Limb (tissue), 2 donors: ENCODE results near the gene TNRC6B.
"Not testable (repeated sequence)": the region's sequence is repeated elsewhere in the genome, so short reads cannot be mapped to it uniquely, and the experiment has no call there.

Experiments used
- DNase-seq, 2 donors: peaks; one replicate each; pipeline ENCODE4 v3.0.0-alpha.2; 2016; ENCODE audit errors: extremely low spot score in 2 of 2

Gene TNRC6B

GRCh38 chr22:40210818-40211217 is 33.1 kb downstream of the TNRC6B start:
- no peak for DNase-seq

- DNase-seq = no peak
Measured at GRCh38 chr22:40211476-40212054, 33.8 kb downstream of the TNRC6B start.

GRCh38 chr22:40212121-40212520 is 34.4 kb downstream of the TNRC6B start:
- no peak for DNase-seq

GRCh38 chr22:40213478-40213877 is 35.8 kb downstream of the TNRC6B start:
- no peak for DNase-seq

GRCh38 chr22:40215266-40215665 is 37.5 kb downstream of the TNRC6B start:
- DNase-seq = no peak

- DNase-seq = no peak
Measured at GRCh38 chr22:40216041-40216756, 38.5 kb downstream of the TNRC6B start.

- DNase-seq = no peak
Measured at GRCh38 chr22:40218152-40218551, 40.4 kb downstream of the TNRC6B start.

- no peak for DNase-seq
Measured at GRCh38 chr22:40218723-40219294, 41.1 kb downstream of the TNRC6B start.

GRCh38 chr22:40220316-40221054 is 42.8 kb downstream of the TNRC6B start:
- DNase-seq = no peak

GRCh38 chr22:40221055-40221414 is 43.3 kb downstream of the TNRC6B start:
- no peak for DNase-seq

GRCh38 chr22:40222979-40223378 is 45.3 kb downstream of the TNRC6B start:
- not testable (repeated sequence) for DNase-seq

GRCh38 chr22:40224702-40225101 is 47.0 kb downstream of the TNRC6B start:
- DNase-seq = no peak

GRCh38 chr22:40226620-40227019 is 48.9 kb downstream of the TNRC6B start:
- no peak for DNase-seq

GRCh38 chr22:40231618-40232313 is 54.0 kb downstream of the TNRC6B start:
- no peak for DNase-seq

- no peak for DNase-seq
Measured at GRCh38 chr22:40232624-40233023, 54.9 kb downstream of the TNRC6B start.

- no peak for DNase-seq
Measured at GRCh38 chr22:40233886-40234285, 56.2 kb downstream of the TNRC6B start.

- DNase-seq = no peak
Measured at GRCh38 chr22:40234658-40235057, 56.9 kb downstream of the TNRC6B start.

GRCh38 chr22:40235308-40235707 is 57.6 kb downstream of the TNRC6B start:
- DNase-seq = no peak

GRCh38 chr22:40236131-40236665 is 58.5 kb downstream of the TNRC6B start:
- DNase-seq = no peak

- DNase-seq = no peak
Measured at GRCh38 chr22:40237241-40237640, 59.5 kb downstream of the TNRC6B start.

- DNase-seq = no peak
Measured at GRCh38 chr22:40237788-40238424, 60.2 kb downstream of the TNRC6B start.
